RWPE2 (cell line): ENCODE measurements around the gene NT5DC4.

Experiments
- ATAC-seq: fragments of 200-7000 bp; cut with Tn5 transposase; 3 replicates; pipeline ENCODE4 v1.9.1; 2021; ENCODE audit warnings: low read depth
- DNase-seq: peaks from one replicate; pipeline ENCODE4 v3.0.0-alpha.2; 2020; ENCODE audit warnings: low spot score
- H3K27ac ChIP-seq: fragments of 450-650 bp; 2 replicates; pipeline ENCODE4 v1.5.1; 2017; ENCODE audit warnings: mild to moderate bottlenecking; ENCODE audit not compliant: poor library complexity, severe bottlenecking
- H3K27me3 ChIP-seq: fragments of 250-450 bp; sonication (Bioruptor Pico); 2 replicates; pipeline ENCODE4 v1.5.1; 2021; ENCODE audit warnings: mild to moderate bottlenecking, moderate library complexity; ENCODE audit not compliant: insufficient read depth, poor library complexity, severe bottlenecking
- H3K36me3 ChIP-seq: fragments of 250-450 bp; sonication (Bioruptor Pico); 2 replicates; pipeline ENCODE4 v1.5.1; 2020; ENCODE audit warnings: low read depth, mild to moderate bottlenecking, moderate library complexity
- H3K4me1 ChIP-seq: fragments of 250-450 bp; sonication (Bioruptor Pico); 2 replicates; pipeline ENCODE4 v1.5.1; 2021; ENCODE audit warnings: mild to moderate bottlenecking, moderate library complexity; ENCODE audit not compliant: insufficient read depth, poor library complexity, severe bottlenecking
- H3K4me3 ChIP-seq: fragments of 250-450 bp; sonication (Bioruptor Pico); 2 replicates; pipeline ENCODE4 v1.5.1; 2021; ENCODE audit warnings: mild to moderate bottlenecking, moderate library complexity; ENCODE audit not compliant: severe bottlenecking
- H3K9me3 ChIP-seq: fragments of 250-450 bp; sonication (Bioruptor Pico); 2 replicates; pipeline ENCODE4 v1.5.1; 2021; ENCODE audit warnings: mild to moderate bottlenecking, moderate library complexity; ENCODE audit not compliant: severe bottlenecking
- CTCF ChIP-seq: fragments of 450-650 bp; IDR thresholded peaks from one replicate; pipeline ENCODE4 v1.5.1; 2017; ENCODE audit warnings: mild to moderate bottlenecking, moderate library complexity; ENCODE audit not compliant: poor library complexity, severe bottlenecking

NT5DC4 gene

GRCh38 chr2:112784199-112785189, 63.7 kb downstream of the NT5DC4 start, which contains the start of gene IL1A:
IL1A (minus strand) TSS chr2:112784493; CDS start chr2:112783770, 723 bp downstream.
- DNase-seq = no peak
- Histone ChIP-seq H3K9me3 (no peaks in the 10 kb centered on the region), H3K4me1 (peaks cover 59% of the 10 kb centered on the region), H3K27me3 (no peaks in the 10 kb centered on the region), H3K27ac (peak within 1 kb of the TSS; percentile 87), H3K4me3 (peak within 1 kb of the TSS; percentile 45), H3K36me3 (peaks cover 47% of the 10 kb centered on the region)
- peak; percentile 82 for ATAC-seq
- no peak for TF ChIP-seq CTCF

- peak overlapping the region; percentile 87 for H3K27ac ChIP-seq
- no peaks in the 10 kb centered on the region for H3K9me3 ChIP-seq
- DNase-seq = no peak
- H3K27me3 ChIP-seq = no peaks in the 10 kb centered on the region
- ATAC-seq = peak; percentile 69
- no peak for TF ChIP-seq CTCF
- H3K4me3 ChIP-seq = no peak overlapping the region
- peaks cover 19% of the 10 kb centered on the region for H3K36me3 ChIP-seq
- H3K4me1 ChIP-seq = peaks cover 40% of the 10 kb centered on the region
Measured at GRCh38 chr2:112787294-112787693, 66.5 kb downstream of the NT5DC4 start.

GRCh38 chr2:112787729-112788393, 67.0 kb downstream of the NT5DC4 start:
- no peak for TF ChIP-seq CTCF
- H3K9me3 ChIP-seq = no peaks in the 10 kb centered on the region
- no peaks in the 10 kb centered on the region for H3K27me3 ChIP-seq
- peaks cover 42% of the 10 kb centered on the region for H3K4me1 ChIP-seq
- H3K4me3 ChIP-seq = no peak overlapping the region
- DNase-seq = no peak
- ATAC-seq = no peak
- H3K27ac ChIP-seq = peak overlapping the region; percentile 87
- H3K36me3 ChIP-seq = peaks cover 13% of the 10 kb centered on the region

GRCh38 chr2:112788653-112789052, 67.8 kb downstream of the NT5DC4 start:
- TF ChIP-seq CTCF = no peak
- H3K27me3 ChIP-seq = no peaks in the 10 kb centered on the region
- no peak for ATAC-seq
- H3K27ac ChIP-seq = peak overlapping the region; percentile 87
- no peak overlapping the region for H3K4me3 ChIP-seq
- peaks cover 5% of the 10 kb centered on the region for H3K36me3 ChIP-seq
- no peak for DNase-seq
- no peaks in the 10 kb centered on the region for H3K9me3 ChIP-seq
- peaks cover 47% of the 10 kb centered on the region for H3K4me1 ChIP-seq
